ENCODE data around the gene KMT2E.
"Not testable (repeated sequence)": the region's sequence is repeated elsewhere in the genome, so short reads cannot be mapped to it uniquely, and the experiment has no call there.

KMT2E gene

DNA sequence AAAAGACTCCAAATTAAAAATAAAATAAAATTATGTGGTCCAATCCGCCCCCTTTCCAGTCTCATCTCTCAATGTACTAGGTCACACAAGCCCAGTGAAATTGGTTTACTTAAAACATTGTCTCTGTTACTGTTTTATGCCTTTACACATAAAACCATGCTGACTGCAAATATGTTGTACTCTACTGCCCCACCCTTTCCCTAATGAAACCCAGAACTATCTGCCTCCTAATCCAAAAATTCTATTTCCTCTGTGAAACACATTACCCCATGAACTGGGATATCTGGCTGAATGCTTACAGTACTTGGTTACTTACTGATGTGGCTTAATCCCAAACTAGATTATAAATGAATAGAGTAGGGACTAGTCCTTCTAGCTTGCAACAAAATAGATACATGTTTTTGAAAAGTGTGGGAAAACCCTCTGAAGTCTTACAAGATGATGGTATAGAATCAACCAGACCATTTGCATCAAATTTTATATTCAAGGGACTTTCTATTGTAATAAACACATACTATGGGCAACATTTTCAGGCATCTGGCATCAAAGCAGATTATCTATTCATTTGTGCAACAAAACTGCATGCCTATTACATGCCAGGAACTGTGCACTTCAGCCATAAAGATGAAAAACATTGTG is 10.0 kb upstream of the KMT2E start:
- intact Hi-C loops (cut with DNase I), result loop anchor here (2.0 kb wide), 1 partner anchor 17 kb away; no protein-coding TSS in a partner anchor
- no peak for DNase-seq

DNA sequence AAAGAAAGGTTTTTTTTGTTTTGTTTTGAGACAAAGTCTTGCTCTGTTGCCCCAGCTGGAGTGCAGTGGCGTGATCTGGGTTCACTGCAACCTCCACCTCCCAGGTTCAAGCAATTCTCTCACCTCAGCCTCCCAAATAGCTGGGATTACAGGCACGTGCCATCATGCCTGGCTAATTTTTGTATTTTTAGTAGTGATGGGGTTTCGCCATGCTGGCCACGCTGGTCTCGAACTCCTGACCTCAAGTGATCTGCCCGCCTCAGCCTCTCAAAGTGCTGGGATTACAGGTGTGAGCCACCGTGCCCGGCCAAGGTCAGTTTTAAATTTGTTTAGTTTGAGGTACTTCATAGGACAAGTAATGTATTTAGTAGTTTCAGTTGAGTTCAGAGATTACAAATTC is 9.0 kb upstream of the KMT2E start:
- intact Hi-C loops (cut with DNase I), result not testable (repeated sequence)

DNA sequence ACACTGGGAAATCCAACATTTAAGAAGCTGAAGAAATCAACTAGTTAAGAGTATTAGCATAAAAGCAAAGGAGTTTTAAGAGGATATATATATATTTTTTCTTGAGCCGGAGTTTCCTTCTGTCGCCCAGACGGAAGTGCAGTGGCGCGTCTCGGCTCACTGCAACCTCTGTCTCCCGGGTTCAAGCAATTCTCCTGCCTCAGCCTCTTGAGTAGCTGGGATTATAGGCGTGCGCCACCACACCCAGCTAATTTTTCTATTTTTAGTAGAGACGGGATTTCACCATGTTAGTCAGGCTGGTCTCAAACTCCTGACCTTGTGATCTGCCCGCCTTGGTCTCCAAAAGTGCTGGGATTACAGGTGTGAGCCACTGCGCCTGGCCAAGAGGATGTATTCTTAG is 8.5 kb upstream of the KMT2E start:
- intact Hi-C loops (cut with DNase I); DNase-seq: not testable (repeated sequence)

More for the DNA sequence above, 9.0 kb upstream of the KMT2E start:
- DNase-seq, result not testable (repeated sequence)

DNA sequence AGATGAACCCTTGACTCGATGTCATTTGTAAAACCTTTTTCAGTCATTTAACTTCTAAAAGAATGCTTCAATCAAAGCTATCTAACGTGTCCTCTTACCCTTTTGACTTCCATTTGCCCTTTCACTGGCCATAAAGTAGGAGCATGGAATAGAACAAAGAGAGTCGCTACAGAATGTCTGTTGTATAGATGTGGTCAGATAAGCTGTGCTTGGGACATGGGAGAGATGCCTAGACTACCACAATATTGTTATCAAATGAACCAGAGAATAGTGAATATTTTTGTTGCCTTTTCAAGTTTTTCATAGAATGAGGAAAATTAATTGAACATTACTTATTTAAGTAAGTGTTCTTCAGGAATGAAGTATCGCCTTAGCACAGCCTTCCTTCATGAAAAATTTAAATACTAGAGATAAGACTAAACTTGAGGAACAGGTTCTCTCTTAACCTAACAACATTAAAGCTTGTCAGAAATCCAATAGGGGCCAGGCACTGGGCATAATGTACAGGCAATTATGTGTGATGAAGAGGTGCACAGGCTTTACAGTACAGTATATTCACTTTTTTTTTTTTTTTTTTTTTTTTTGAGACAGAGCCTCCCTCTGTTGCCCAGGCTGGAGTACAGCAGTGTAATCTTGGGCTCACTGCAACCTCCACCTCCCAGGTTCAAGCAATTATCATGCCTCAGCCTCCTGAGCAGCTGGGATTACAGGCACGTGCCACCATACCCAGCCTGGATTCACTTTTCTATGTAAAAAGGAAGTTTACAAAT is 7.5 kb upstream of the KMT2E start:
- no peak for DNase-seq
- intact Hi-C loops (cut with DNase I), result no loop called here

DNA sequence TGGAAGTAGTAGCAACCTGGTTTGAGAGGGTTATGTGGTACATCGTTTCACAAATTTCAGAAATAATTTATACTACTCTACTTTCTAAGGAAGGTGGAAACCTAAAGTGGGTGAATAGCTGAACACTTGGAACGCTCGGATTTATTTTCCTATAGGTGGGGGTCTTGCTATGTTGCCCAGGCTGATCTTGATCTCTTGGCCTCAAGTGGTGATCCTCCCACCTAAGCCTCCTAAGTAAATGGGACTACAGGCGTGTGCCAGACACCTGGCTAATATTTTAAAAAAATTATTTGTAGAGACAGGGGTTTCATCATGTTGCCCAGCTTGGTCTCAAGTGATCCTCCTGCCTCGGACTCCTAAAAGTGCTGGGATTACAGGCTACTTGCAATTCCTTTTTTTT is 6.7 kb upstream of the KMT2E start:
- intact Hi-C loops (cut with DNase I), result no loop called here
- no peak for DNase-seq

DNA sequence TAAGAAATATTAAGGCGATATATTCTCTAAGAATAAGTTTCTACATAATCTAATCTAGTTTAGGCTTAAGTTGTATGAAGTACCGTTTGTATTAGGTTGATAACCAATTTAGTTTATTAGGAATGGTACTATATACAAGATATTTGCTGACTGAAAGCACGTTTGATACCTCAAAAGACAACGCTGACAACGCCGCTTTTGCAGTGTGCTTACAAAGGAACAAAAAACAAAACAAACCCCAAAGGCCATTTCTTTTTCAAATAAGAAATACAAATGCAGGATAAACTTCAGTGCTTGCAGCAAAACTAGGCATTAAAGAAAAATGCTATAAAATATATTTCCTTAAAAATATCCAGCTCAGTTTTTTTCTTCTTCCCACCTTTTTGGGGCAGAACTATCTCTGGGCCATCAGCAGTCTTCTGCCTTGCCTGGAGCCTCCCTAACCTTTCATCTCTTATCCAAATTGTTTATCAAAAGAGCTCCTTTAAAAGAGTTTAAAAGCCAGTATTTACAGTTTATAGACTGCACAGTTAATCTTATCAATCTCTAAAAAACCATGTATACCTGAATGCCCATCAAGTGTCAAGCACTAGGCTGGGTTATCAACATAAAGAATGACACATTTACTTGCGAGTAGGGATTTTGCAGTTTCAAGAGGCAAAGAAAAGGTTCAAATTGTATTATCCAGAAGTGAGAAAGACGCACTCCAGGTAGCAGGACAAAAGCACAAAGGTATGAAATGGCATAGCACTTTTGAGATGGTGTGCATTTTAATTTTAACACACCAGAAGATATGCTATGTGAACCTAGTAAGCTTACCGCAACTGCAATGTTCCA is 4.1 kb upstream of the KMT2E start:
- intact Hi-C loops (cut with DNase I), result loop anchor here (5.0 kb wide), 1 partner anchor 377 kb away; the partner anchor contains the start of gene SRPK2
- no peak for DNase-seq

DNA sequence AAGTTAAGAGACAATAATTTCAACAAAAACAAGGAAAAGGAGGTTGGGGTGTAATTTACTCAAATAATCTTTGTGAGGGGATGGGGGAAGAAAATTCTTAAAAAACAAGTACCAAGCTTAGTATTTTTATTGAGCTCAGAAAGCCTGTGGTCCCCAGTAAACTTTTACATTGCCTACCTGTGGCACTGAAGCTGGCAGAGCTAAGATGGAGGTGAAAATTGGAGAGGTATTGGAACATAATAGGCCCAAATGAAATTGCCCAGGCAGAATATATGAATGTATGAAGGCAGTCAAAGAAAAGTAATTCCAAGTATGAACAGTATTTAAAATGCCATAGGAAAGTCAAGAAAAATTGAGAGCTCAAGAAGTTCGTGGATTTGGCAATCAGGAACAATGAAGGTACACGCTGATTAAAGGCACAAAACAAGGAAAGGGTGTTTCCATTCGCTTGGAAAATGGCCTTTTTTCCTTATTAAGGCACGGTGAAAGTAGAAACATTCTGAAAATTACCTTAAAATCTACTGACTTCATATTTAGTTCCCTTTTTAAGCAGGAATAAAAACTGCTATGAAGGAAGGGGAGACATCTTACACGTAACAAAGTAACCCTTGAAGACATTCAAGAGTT is 3.4 kb upstream of the KMT2E start:
- intact Hi-C loops (cut with DNase I), result loop anchor here (5.0 kb wide), 1 partner anchor 377 kb away; the partner anchor contains the start of gene SRPK2
- no peak for DNase-seq

DNA sequence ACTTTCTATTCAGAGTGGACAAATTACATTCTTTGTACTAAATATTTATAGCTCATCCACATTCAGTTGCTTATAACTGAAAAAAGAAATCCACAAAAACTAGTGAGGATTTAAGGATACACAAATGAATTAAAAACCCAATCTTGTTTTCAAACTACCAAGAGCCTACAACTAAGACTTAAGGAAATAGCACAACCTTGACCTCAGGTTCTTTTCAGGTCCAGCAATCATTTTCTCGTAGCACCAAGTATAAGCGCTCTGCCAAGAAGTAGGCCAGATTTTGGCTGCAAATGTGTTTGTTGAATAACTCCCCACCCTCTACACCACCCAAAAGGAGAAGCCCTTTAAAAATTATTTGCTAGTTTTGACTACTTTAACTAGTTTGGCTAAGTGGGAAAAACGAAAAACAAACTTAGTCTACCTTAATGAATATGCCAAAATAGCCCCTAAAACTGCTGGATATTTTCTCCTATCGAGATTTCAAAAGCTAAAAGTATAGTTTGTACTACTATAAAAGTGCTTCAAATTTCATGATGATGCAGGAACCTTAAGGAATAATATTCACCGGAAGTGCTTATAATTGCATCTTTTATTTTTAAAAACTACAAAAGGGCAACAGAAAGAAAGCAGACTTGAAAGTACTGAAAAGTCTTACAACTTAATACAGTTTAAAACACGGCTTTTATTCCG is 2.7 kb upstream of the KMT2E start:
- no peak for DNase-seq
- intact Hi-C loops (cut with DNase I), result loop anchor here (5.0 kb wide), 1 partner anchor 376 kb away; the partner anchor contains the start of gene SRPK2

DNA sequence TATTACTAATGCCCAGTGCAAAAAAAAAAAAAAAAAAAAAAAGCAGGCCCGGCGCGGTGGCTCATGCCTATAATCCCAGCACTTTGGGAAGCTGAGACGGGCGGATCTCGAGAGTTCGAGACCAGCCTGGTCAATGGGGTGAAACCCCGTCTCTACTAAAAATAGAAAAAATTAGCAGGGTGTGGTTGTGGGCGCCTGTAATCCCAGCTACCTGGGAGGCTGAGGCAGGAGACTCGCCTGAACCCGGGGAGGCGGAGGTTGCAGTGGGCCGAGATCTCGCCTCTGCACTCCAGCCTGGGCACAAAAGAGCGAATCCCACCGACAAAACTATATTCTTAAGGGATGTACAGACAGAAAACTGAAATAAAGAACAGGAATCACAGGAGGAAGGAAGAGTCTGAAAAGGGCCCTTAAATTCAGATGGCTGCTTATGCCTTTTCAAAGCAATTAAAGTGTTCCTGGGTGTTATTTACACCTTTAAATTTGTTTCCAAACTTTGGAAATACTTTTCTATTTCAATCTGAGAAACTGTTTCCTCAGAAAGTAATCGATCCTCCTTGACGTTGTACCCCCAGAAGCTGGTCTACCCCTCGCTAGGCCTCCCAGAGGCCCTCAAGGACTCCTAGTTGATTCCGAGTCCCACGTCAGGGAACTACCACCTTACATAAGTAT is 2.0 kb upstream of the KMT2E start:
- intact Hi-C loops (cut with DNase I), result loop anchor here (1.0 to 5.0 kb wide), 2 partner anchors 28 to 375 kb away; partner anchors contain the start of gene SRPK2

DNA sequence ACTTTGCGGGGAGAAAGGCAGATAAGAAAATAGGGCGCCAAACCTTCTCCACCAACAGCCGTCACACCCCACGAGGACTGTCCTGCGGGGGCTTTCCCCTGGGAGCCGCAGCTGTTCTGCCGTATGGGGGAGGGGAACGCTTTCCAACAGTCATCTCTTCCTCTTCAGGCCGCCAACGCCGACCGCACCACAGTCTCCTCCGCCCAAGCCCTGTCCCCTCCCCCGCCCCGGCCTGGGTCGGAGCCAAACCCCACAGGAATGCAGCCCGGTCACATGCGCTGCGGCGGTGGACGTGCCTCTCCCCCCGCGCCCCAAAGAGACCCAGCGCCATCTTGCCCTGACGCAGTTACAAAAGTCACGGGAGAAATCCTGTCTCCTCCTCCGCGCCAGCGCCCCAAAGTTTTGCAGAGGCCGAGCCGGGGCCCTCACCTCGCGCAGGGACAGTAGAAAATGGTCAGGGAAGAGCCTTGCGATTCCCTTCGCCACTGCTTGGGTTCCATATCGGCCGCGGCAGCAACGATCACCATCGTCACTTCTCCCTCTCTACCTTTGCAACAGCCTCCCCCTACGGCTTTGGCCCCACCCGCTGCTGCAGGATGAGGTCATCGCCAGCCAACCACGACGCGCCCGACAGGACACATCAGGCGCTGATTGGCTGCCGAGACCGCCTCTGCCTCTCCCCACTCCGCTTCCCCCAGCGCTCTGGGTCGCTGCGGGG is 1.3 kb upstream of the KMT2E start:
- intact Hi-C loops (cut with DNase I), result loop anchor here (1.0 to 5.0 kb wide), 2 partner anchors 28 to 375 kb away; partner anchors contain the start of gene SRPK2
- DNase-seq, result peak; percentile 97 to 100 (median 98)

More for the DNA sequence above, 2.0 kb upstream of the KMT2E start:
- peak in 1 of 10 donors; percentile 34 for DNase-seq

DNA sequence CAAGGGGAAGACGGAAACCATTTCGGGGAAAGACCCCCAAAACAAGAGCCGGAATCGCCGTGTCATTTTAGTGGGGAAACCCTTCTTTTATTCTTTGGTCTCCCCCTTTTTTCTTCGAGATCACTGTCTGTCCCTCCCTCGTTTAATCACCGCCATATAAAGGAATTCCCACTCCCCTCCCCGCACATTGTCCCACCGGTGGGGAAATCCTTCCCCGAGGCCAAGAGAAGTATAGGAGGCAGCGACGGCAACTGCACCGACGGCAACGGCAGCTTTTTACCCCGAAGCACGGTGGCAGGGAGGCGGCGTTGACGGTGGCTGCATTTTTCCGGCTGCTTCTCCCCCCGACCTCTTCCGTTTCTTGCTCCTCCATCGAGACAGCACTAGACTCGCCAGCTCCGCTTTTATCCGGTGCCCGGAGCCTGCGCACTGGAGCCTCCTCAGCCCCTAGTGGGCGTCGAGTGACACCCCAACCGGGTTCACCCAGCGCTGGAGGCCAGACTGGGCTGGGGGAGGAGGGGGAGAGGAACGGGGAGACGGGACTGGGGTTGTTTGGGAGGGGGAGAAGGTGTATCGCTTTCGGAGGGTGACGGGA is 687 bp upstream of the KMT2E start:
- peak; percentile 95 to 99 (median 97) for DNase-seq
- intact Hi-C loops (cut with DNase I), result loop anchor here (5.0 kb wide), 1 partner anchor 374 kb away; the partner anchor contains the start of gene SRPK2

DNA sequence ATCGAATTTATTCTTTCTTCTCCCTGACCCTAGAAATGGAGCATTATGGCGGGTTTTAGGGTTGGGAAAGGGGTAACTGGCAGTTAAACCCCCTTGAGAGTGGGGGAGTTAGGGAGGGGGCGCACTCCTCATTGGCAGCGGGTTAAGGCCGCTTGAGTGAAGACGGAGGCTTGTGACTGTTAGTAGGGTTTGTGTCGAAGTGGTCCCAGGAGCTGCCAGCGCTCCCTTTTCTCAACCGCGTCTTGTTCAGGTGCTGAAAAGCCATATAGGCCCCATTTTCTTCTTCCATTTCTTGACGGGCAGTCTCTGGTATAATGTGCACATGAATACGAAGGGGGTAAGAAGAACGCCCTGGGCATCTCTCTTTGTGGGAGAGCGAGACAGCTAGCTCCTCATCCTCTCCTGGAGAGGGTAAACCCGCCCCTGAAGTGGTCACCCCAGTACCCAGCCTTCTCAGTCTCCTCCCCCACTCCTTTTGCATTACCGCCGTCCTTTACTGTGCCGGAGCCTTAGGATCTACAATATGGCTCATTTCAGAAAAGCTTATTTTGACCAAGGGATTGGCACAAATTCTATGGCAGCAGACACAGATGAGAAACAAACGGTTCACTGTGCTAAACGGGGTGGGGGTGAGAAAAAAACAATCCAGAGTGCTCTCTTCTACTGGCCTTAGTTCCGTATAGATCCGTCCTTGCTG is 836 bp downstream of the KMT2E start:
- intact Hi-C loops (cut with DNase I), result loop anchor here (5.0 kb wide), 1 partner anchor 372 kb away; the partner anchor contains the start of gene SRPK2
- DNase-seq, result peak in 9 of 10 donors; percentile 29 to 92 (median 55)

DNA sequence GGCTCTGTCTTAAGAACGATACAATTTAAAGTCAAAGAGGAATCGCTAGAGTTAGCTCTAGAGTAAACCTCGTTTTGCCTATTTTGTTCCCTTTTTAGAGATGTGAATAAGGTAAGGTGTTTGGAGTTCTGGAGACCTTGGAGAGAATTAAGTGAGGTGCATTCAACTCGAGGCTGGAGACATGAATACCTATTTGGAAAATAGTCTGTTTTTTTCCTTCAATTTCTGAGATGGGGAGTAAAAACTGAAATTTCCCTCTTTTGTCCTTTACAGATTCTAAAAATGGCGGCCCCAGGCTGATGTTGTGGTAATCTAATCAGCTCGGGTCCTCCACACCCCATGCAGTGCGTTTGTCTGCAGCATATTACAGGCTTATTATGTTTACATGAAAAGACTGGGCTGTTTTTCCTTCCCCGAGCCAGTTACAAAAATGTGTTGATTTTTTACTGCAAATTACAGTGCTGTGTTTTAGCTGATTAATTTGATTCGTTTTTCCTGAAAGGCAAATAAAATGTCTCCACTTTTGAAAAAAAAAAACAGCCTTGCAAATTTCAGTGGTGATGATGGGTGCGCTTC is 1.5 kb downstream of the KMT2E start:
- intact Hi-C loops (cut with DNase I), result no loop called here
- peak in 1 of 10 donors; percentile 37 for DNase-seq

DNA sequence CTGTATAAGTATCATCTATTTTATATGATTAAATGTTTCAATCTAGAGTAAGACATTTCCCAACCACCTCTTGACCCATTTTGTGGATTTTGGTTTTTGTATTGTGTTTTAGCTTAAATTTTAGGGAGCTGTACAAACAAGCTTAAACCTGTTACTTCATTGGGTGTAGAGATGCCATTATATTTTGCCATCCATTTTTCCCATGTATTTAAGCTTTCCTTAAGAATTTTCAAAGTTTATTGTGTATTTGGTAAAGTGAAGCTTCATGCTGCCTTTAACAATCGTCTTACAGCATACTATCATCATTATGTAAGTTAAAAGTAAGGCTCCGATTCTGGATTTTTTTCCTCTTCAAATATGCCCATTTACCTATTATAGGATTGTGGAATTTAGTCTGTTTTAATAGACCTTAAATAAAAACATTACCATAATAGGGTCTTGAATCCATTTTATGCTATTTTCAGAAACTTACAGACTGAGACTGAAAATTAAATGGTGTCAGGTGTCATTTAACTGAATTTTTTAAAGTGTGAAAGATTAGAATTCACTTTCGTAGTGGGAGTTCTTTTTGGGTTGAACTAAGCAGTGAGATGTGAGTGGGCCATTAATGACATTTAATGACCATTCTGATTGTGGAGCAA is 2.2 kb downstream of the KMT2E start:
- intact Hi-C loops (cut with DNase I), result no loop called here
- no peak for DNase-seq

DNA sequence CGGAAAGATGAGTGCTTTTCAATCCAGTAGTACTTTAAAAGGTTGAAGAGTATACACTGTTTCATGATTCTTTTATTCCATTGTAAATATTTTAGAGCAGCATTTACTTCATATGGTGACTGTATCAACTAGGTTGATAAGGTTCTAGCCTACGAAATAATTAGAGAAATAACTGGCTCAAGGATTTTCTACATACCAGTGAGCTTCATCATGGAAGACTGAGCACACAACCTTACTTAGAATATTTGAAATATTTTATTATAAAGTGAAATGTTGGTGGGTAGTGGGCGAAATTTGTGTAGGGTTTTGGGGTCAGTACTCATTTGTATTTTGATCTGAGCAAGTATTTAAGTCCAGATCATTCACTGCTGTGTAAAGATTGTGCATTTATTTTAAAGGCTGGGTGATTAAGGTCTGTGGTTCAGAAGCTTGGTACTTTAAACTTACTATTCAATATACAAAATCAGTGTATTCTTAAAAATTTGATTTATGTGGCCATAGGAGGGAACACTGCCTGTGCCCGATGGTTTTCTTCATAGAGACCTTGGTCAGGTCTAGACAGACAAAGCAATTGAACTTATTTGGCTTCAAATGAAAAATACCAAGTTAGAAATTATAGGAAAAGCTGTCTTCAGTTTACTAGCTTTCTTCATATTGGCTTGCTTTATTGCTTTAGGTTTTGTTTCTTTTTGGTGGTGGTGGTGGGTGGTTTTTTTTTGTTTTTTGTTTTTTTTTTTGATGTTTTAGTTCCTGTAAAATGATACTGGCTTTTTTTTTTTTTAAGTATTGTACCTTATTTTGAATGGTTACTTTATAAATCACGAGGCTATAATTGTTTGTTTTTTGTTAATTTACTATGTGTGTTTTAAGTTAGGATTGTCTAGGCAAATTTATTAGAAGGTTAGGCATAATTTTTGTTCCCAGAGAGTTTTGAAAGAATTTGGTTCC is 3.0 kb downstream of the KMT2E start:
- intact Hi-C loops (cut with DNase I), result no loop called here
- no peak for DNase-seq
